ENCODE results near the gene LGI2. TPM values are rescaled to one million over a fixed set of nuclear protein-coding genes. Genes with fewer than 3 reads are reported as not detected.

The LGI2 gene
- total and polyA plus RNA-seq, 2 of the 8 experiments (the other 6 are each of a cell fraction or from before 2014, with no cell fraction given): 2.3 to 4.0 TPM

- no peak overlapping the region for H3K56ac ChIP-seq (replicated peaks; ENCODE audit: insufficient read length, low read depth, low read length)
- H3K23me2 ChIP-seq (ENCODE audit: low read depth, low read length): no peaks in the 10 kb centered on the region
- H3K4me3 ChIP-seq (ENCODE audit: extremely low read depth in 1 of 4, insufficient read depth in 2 of 4, low read depth in 3 of 4, low read length in 4 of 4): no peak overlapping the region
- peaks cover 11 to 18% of the 10 kb centered on the region in 2 experiments for H3K9me3 ChIP-seq (ENCODE audit: insufficient read depth in 2 of 2, low read depth in 1 of 2, low read length in 1 of 2)
- POLR2A ChIA-PET (ENCODE audit: partially characterized antibody): interaction anchor here (1.2 kb wide), 1 partner anchor 395 kb away, joined by 3 read pairs; no protein-coding TSS in a partner anchor
- DNase-seq (ENCODE audit: low read depth in 1 of 2, low spot score in 2 of 2): no peak
- H3K4me1 ChIP-seq (replicated peaks in 1 of 4; ENCODE audit: control insufficient read depth in 3 of 4, insufficient read depth in 4 of 4, low read length in 3 of 4): peaks cover 0 to 2% (median 0%) of the 10 kb centered on the region in 4 experiments; a peak in 1 of 7 replicates
- H3K23ac ChIP-seq (ENCODE audit: insufficient read length): no peak overlapping the region
- H2BK15ac ChIP-seq (ENCODE audit: low read length): no peak overlapping the region
- no peak overlapping the region for H3K18ac ChIP-seq (ENCODE audit: extremely low read depth, low read length)
- no peaks in the 10 kb centered on the region for H3K79me2 ChIP-seq (ENCODE audit: control insufficient read depth in 1 of 2, insufficient read depth in 2 of 2, low read length in 2 of 2)
- H3K36me3 ChIP-seq (ENCODE audit: control insufficient read depth in 2 of 4, insufficient read depth in 4 of 4, low read length in 3 of 4): 0 out of 8 replicates have a peak, but pooled peaks cover 0 to 2% (median 0%) of the 10 kb centered on the region in 4 experiments
- no peak for FAIRE-seq
- H2AFZ ChIP-seq (ENCODE audit: low read length): no peak overlapping the region
- H2BK5ac ChIP-seq (ENCODE audit: low read depth, low read length): no peak overlapping the region
- H2AK5ac ChIP-seq (ENCODE audit: low read depth, low read length): no peak overlapping the region
- H3K27me3 ChIP-seq (replicated peaks in 1 of 4; ENCODE audit: control insufficient read depth in 3 of 4, extremely low read depth in 1 of 4, insufficient read depth in 3 of 4, low read length in 3 of 4): no peaks in the 10 kb centered on the region
- WGBS, 2 experiments (ENCODE audit: extremely low coverage in 1 of 2, insufficient coverage in 1 of 2, insufficient read length in 1 of 2, insufficient replicate concordance in 2 of 2, low coverage in 1 of 2, low lambda C conversion rate in 2 of 2, missing lambda C conversion rate in 1 of 2): 87% methylated on average over 5 of the region's 5 CpGs; no CpG with 5 or more reads in 1 of the 2 experiments
- H2BK120ac ChIP-seq (replicated peaks; ENCODE audit: low read depth, low read length): no peak overlapping the region
- no peaks in the 10 kb centered on the region; the same call in 1 of the 2 replicates for H3K79me1 ChIP-seq (ENCODE audit: low read depth, low read length)
- no peak overlapping the region for H3K4me2 ChIP-seq (ENCODE audit: insufficient read depth in 1 of 2, low read depth in 2 of 2, low read length in 2 of 2)
- 0 out of 2 replicates have a peak overlapping the region, but pooled peaks have one; percentile 12 for H2BK12ac ChIP-seq (ENCODE audit: low read depth, low read length)
- TF ChIP-seq E2F6 (IDR thresholded peaks at IDR 0.05): no peak
- H4K5ac ChIP-seq (ENCODE audit: insufficient read length, low read depth, low read length): no peak overlapping the region
- H3K9ac ChIP-seq (replicated peaks in 1 of 4; ENCODE audit: extremely low read depth in 1 of 4, low read depth in 3 of 4, low read length in 3 of 4): no peak overlapping the region
- no peak overlapping the region for H3K27ac ChIP-seq (ENCODE audit: low read depth, low read length)
- CTCF ChIA-PET (ENCODE audit: partially characterized antibody): interaction anchor here (1.0 kb wide), 1 partner anchor 383 kb away, joined by 3 read pairs; no protein-coding TSS in a partner anchor
- peak overlapping the region; percentile 65 for H4K91ac ChIP-seq (replicated peaks; ENCODE audit: insufficient read length, low read length)
- no peak overlapping the region for H2BK20ac ChIP-seq (ENCODE audit: low read length)
- no peak overlapping the region for H3K4ac ChIP-seq (replicated peaks; ENCODE audit: insufficient read length, low read depth, low read length)
- no peaks in the 10 kb centered on the region for H4K20me1 ChIP-seq (replicated peaks in 1 of 2; ENCODE audit: control insufficient read depth in 1 of 2, insufficient read depth in 2 of 2, low read length in 2 of 2)
- no peak overlapping the region for H3K14ac ChIP-seq (ENCODE audit: insufficient read length)
- peak overlapping the region; percentile 57 for H4K8ac ChIP-seq (ENCODE audit: extremely low read depth, insufficient read depth, low read length)
Observed at GRCh38 chr4:24970191-24970590, 60.6 kb downstream of the LGI2 start.

All from H1 (cell line).